CD4-positive, alpha-beta T cell treated with Interleukin-17A for 1 hour (primary cell): Measurements from ENCODE around the gene HYAL2.
A peak's percentile ranks its signal among the peaks of the same experiment; 100 is the strongest.

Experiments used
- DNase-seq: peaks from one replicate; pipeline ENCODE4 v3.0.0-alpha.2; 2020

Gene HYAL2, protein sequence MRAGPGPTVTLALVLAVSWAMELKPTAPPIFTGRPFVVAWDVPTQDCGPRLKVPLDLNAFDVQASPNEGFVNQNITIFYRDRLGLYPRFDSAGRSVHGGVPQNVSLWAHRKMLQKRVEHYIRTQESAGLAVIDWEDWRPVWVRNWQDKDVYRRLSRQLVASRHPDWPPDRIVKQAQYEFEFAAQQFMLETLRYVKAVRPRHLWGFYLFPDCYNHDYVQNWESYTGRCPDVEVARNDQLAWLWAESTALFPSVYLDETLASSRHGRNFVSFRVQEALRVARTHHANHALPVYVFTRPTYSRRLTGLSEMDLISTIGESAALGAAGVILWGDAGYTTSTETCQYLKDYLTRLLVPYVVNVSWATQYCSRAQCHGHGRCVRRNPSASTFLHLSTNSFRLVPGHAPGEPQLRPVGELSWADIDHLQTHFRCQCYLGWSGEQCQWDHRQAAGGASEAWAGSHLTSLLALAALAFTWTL

DNA sequence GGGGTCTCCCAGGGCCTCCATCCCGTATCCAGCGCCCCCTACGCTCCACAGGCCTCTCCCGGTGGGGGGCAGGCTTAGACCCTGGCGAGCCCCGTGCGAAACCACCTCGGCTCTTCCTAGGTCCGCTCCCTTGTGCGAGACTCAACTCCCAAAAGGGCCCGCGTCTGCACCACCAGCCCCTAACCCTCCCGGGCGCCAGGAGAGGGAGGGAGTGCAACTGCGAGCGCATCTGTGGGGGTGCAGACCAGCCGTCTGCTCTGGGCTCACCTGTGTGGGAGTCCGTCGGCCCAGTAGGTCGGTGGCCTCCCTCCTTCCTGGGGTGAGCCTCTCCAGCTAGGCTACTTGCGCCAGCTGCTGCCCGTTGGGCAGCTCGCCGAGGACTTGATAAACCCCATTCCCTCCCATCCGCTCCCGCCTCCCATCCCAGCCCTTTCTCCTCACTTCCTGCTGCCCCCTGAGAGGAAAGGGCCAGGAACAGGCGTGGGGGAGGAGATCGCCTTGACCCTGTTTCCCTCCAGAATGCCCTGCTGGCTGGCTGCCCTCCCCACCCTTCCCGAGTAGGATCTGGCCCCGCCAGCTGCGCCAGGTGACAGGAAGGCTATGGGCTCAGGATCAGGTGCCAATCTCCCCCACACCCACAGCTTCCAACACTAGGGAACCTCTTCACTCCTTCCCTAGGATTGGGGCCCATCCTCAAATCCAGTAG is at the start of gene HYAL2:
Gene HYAL2 (minus strand): TSS at position 360 of the 706 bp plus-strand sequence. CDS start 2,256 bp downstream, outside the sequence.
- DNase-seq, result no peak

DNA sequence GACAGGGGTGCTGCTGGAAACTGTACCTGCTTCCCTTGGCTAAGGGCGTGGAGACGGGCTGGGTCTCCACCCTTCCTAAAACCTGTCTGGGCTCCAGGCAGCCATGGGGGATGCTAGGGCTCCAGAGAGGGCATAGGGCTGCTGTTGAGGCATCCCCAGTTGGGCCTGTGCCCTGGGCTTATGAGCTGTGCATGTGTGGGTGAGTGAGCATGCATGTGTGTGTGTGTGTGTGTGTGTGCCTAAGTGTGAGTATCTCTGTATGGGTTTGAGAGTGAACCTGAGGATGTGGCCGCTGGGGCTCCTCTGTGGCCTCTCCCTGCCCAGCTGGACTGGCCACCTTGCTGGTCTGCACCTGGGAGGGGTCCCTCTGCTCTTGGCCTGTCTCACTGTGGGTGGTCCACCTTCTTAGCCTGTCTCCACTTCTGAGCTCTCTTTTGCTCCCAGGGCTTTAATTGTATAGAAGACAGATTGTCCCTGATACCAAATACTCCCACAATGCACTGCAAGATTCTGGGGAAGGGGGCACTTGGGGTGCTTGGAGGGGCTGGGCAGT is 48.7 kb upstream of the HYAL2 start:
- DNase-seq, result no peak

DNA sequence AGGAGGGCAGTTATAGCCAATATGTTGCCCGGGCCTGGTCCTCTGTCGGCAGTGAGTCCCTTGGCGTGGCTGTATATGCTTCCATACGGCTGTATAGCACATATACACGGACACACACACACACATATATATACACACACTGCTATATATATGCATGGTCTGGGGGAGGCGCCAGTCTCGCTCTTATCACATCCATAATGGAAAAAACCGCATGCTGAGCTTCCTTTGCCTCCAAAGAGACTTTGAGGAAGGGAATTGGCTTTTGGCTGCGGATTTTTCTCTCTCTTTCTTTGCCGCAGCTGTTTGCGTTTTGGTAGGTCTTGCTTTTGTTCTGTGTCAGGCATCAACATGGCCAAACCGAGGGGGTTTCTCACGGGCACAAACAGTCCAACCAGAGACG is 48.0 kb upstream of the HYAL2 start:
- DNase-seq, result no peak

DNA sequence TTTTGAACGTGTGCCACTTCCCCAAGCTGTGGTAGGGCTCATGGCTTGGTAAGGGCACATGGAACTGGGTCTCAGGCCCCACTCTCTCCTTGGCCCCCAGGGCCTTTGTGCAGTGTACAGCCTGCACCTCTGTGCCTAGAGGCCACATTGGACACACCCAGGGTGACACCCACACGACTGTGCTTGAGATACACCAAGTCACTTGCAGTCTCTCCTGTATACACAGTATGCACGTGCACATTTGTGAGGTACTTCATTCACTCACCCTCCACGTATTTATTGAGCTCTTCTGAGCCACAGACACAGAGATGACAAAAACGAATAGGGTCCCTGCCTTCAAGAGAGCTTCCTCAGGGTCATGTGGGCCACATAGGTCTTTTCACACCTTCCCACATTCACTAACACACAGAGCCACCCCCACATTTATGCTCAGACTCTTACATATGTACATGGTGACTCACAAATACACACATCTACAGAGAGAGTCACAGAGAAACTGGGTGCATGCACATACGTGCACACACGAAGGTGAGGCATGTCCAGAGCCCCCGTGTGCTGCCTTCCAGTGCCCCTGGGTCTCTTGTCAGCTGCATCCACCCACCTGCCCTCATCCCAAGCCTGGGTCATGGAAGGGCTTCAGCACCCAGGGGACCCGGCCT is 46.6 kb upstream of the HYAL2 start:
- DNase-seq, result no peak

DNA sequence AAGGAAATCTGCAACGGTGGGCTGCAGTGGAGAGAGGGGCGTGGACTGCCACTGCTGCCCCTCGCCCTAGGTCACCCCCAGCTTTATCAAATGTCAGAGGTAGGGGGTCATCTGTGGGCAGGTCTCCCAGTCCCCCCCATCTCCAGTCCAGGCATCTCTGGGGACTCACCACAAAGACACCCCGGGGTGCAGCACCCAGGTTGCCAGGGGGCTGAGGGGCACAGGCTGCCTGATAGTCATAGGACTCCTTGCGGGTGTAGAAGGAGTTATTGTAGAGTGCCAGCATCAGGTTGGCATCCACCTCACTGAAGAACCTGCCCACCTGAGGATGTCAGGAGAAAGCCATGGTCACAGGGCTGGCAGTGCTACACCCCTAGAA is 43.3 kb upstream of the HYAL2 start:
- DNase-seq, result no peak

DNA sequence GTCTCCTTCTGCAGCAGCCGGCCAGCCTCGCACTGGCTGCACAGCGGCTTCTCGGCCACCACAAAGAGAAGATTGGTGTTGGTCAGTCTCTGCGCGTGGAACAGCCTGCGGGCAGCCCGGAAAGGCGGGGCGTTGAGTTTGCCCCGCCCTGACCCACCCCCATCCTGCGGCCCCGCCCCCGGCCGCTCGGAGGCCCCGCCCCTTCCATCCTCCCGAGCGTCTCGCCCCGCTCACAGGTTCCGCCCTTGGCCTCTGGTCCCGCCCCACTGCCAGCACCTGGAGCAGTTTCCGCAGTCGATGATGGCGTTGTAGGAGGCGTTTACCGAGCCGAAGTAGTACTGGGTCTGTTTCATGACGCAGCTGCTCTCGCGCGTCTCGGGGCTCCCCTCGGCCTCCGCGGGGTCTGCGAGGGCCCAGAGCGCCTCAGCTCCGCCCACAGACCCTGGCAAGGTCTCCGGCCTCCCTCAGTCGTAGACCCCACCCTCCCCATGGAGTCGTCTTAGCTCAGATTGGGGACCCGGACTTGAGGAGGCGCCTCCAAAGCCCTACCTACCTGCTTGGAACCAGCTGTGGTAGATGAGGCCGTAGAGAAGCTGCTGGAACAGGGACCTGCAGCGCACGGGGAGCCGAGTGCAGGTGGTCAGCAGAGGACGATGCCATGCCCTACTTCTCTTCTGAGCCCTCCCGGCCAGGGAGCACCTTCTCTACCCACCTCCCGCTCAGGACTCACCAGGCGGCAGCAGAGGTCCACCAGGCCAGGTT is 42.7 kb upstream of the HYAL2 start:
- DNase-seq, result peak; percentile 97

DNA sequence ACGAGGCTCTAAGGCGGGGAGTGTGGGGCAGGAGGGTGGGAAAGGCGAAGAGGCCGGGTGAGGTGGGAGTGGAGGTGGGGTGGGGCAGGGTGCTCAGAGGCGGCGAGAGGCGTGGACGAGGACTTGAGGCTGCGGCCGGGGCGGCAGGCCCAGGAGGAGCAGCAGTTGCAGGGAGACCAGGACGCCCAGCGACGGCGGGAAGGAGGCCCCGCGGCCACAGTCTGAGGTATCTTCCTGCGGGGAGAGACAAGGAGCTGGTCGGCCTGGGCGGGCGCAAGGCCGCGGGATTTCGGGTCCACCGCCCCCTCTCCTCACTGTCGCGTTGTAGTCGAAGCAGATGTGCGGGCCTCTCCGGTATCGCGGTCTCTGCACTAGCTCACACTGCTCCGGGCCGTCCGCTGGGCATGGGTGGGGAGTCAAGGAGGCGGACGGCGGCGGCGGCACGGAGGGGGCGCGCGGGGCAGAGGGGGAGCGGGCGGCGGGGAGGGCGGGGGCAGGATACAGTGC is 42.1 kb upstream of the HYAL2 start:
- no peak for DNase-seq

DNA sequence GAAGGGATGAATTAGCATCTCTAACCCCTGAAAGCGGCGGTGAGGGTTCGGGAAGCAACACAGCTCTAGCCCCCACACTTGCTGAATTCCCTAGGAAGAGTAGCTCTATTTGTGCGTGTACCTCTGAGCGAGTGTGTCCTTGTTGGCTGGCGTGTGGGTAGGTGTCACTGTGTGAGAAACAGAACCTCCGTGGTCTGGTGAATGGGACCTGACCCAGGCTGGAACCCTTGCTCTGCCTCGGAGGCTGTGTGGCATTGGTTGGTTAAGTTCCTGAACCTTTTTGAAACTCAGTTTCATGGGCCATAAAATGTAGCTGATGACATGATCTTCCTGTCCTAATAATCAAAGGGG is 37.2 kb upstream of the HYAL2 start:
- no peak for DNase-seq

DNA sequence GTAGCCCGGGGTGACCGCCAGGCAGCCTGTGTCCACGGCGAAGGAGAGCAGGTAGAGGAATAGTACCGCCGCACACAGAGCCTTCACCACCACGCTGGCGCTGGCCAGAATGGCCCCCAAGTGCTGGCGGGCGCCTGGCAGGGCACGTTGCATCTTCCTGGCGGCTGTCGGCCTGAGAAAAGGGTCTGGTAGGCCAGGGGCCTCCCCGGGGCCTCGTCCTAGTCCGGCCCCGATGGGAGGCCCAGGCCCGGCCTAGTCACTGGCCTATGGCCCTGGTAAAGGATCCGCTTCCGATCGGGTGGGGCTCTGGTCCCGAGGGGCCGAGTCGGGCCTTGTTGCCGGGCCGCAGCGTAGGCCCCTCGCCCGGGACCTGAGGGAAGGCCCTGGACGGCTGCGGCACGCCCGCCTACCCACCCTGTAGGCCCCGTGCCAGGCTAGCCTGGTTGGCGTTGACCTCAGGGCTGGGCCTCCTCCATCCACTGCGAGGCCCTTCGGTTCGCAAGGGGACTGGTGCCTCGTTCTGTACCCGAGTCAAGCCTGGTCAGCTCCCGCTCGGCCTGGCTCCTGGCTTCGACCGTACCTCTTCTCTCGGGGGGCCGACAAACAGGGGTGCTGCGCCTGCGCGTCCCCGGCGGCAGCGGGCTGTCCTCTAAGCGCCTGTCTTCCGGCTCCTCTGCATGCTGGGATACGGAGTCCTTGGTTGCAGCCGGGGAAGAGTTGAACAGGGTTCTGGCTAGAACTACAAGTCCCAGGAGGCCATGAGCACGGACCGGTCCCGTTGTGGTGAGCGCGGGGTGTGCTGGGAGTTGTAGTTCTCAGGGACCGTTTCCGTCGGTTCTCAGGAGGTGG is 36.6 kb upstream of the HYAL2 start, which contains the start of gene TMEM115:
Gene TMEM115 (minus strand): TSS at position 611 of the 849 bp plus-strand sequence. CDS start 458 bp downstream, at position 153.
- DNase-seq, result peak; percentile 99

DNA sequence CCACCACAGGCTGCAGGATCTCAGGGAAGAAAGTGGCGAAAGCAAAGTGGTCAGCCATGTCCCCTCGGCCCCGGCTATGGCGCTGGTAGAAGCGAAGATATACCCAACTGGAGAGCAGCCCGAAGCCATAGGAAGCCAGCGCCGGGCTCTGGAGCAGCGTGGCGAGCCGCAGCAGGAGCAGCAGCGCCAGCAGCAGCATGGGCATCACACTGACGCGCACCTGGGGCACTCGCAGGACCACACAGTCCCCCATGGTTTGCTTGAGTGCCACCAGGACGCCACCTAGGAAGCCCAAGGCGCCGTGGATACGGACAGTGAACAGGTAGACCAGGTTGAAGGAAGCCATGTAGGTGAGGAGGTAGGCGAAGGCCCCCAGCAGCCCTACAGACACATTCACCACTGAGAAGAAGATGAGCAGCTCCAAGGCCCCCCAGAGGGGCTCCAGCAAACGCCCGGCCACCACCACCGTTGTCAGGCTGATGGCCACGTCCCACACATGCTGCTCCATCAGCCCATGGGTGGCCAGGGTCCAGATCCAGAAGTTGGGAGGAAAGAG is 35.9 kb upstream of the HYAL2 start:
- DNase-seq, result no peak

DNA sequence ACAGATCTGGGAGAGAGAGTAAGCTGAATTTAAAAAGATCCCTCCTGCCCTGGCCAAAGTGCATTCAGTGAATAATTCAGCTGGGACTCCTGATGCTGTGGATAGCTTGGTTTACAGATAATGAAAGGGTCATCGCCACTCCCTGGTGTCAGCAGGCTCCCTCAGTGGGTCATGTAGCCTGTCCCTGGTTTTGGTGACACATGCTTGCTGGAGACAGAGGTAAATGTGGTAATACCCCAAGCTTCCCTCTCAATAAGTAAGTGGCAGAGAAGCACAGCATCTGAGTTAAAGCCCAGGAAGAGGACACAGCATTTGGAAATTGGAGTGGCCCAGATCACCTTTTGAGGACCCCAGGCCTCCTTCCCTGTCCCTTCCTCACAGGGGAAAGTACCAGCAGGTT is 34.9 kb upstream of the HYAL2 start:
- no peak for DNase-seq

DNA sequence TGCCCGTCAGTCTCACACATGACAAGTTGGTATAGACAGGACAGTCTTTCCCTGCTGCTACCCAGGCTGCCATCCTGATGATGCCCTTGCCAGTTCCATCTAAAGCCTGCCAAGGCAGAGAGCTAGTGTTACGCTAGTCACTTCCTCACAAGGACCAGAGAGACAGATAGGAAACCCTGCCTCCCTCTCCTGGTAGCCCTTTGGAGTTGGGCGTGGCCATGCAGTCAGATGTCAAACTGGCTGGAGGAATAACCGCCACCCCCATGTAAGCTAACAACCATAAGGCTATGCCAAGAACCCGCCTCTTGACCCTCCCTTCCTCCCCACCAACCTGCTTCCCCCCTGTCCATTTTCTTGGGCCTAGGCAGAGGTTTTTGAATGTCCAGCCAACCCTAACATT is 34.0 kb upstream of the HYAL2 start:
- no peak for DNase-seq

DNA sequence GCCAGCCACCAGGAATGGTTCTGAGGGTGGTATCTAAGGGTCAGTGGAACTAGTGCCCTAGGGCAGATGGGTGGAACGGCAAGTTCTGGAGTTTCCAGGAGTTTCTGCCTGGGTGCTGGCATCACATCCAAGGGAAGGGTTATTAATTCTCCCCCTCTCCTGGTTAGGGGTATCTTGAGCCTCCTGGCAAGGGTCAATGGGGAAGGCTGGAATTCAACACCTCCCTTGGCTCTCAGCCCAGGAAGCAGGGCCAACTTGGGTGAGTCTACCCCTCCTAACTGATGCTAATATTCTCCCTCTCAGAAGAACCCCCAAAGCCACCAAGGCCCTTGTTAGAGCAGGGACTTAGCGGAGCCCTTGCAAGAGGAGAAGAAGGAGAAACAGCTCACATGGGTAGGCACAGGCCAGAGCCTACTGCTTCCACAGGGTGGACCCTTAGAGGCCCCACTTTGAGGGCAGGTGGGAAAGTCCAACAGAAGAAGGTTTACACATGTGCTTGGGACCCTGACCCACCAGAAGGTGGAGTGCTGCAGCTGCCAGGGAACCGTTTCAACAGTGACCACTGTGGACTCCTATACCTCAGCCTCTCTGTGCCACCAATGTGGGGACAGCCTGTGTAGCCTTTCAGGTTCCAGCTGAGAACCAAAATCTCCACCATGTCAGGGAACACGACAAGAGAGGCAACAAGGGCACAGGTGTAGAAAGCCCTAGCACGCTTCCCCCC is 33.4 kb upstream of the HYAL2 start:
- DNase-seq, result no peak

DNA sequence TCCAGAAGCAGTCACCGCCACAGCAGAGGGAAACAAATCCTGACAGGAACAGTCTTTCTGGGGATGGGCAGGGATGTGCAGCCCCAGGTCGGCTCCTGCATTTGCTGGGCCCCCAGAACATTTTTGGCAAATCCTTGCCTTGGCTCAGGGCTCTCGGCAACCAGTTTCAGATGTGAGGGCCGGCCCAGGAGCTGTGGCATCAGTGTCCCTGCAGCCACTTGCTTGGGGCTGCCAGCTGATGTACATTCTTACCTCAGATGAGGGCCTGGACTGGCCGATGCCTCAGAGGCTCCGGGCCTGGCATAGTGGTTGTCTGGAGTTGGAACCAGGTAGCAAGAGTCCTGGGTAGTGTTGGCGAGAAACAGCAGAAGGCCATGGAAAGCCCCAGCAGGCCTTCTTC is 32.3 kb upstream of the HYAL2 start:
- DNase-seq, result no peak

DNA sequence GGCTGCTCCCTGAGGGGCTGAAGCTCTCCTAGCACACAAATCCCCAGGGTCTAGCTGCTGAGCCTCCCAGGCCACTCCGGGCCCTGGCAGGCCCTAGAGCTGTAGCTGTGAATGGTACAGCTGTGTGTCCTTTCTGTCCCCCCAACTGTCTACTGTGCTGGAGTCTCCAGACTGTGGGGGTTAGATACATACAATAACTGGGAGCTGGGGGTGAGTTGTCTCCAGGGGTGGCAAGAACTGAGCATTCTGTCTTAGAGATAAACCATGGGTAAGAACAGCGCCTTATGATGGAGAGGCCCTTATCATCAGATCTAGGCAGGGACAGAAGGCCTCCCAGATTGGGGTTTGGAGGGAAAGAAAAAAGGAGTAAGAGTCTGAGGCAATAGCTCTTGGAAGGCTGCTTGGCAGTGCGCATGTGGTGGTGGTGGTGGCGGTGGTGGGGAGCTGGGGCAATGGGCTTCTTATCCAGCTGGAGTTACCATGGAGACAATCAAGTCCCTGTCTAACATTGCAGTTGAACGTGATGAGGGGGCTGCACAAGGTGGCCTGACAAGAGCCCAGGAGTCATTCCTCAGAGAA is 31.7 kb upstream of the HYAL2 start:
- no peak for DNase-seq

DNA sequence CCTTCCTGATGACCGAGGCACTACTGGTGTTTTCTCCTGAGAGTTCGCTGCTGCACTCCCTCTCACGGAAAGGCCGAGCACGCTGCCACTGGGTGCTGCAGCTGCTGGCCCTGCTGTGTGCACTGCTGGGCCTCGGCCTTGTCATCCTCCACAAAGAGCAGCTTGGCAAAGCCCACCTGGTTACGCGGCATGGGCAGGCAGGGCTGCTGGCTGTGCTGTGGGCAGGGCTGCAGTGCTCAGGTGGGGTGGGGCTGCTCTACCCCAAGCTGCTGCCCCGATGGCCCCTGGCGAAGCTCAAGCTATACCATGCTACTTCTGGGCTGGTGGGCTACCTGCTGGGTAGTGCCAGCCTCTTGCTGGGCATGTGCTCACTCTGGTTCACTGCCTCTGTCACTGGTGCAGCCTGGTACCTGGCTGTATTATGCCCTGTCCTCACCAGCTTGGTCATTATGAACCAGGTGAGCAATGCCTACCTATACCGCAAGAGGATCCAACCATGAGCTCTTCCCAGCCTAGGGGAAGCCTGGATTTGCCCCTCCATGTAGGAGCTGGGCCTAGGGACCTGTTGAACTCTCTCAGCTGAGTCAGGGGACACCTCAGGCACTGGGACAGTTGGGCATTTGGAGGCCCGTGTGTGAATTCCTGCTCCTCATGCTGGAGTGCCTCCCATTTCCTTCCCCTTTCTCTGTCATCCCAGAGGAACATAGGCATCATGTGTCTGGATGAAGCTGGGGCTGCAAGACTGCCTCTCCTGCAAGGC is 30.9 kb upstream of the HYAL2 start:
- no peak for DNase-seq

DNA sequence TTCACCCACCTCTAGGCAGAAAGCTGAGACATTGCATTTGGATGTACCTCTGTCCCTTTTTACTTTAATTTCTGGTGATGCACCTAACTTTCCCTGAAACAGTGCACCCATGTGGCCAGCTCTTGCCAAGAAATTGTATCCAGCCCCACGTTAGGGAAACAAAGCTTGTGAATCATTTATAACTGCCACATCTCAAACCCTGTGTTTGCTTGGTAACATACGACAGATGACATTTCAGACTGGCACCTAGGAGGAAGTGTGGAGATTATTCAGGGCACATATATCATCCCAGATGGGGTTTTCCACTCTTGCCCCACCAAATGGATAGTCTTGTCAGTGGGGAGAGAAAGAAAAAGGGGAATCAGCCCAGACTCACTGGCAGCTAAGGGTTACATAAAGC is 30.2 kb upstream of the HYAL2 start:
- no peak for DNase-seq

DNA sequence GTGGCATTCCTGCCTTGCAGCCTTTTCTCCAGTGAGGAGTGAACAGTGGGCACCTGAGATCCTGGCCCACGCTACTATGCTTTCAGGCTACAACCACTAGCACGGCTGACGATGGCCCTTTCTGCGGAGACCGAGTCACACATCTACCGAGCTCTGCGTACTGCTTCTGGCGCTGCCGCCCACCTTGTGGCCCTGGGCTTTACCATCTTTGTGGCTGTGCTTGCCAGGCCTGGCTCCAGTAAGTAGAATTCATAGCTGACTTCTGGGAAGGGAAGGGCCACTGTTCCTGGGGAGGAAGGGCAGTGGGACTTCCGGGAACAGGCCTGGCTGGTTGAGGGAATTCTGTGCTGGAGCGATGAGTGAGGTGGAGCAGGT is 28.8 kb upstream of the HYAL2 start:
- DNase-seq, result no peak
